Peyer's patch (tissue), 4 donors: ENCODE results near the gene UVRAG.

Experiments
- CTCF ChIP-seq, 6 experiments: fragments of 450-650 bp in 4 of 6; fragments of 200-600 bp in 2 of 6; sonication (generic) in 1 of 6; IDR thresholded peaks; one replicate each; pipeline ENCODE4 v1.5.1; 2017 to 2019; ENCODE audit warnings: antibody characterized with exemption in 6 of 6, mild to moderate bottlenecking in 3 of 6, moderate library complexity in 1 of 6
- POLR2A ChIP-seq, 2 donors: fragments of 450-650 bp; IDR thresholded peaks; one replicate each; pipeline ENCODE4 v1.5.1; 2017; ENCODE audit warnings: antibody characterized with exemption in 2 of 2, mild to moderate bottlenecking in 2 of 2, moderate library complexity in 2 of 2

DNA sequence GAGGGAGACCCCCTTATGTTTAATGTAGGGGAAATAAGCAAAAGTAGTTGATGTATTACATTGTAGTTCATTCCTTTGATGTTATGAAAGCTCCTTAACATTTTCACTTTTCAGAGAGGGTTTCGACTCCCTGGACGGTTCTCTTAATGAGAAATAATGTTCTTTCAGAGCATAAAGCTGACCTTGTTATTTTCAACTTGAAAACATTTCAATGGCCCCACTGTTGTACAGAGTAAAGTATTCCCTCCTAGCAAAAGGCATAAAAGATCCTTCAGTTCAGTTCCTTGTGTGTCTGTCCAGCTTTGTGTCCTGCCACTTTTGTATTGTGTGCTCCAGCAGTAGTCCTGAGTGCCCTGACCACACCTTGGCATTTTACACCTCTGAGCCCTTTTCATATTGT is 63.9 kb downstream of the UVRAG start:
- no peak for TF ChIP-seq POLR2A (IDR thresholded peaks at IDR 0.05)
- no peak for TF ChIP-seq CTCF (IDR thresholded peaks at IDR 0.05)
